ENCODE data around the gene RAPGEF4. TPM values are rescaled to one million over a fixed set of nuclear protein-coding genes. Genes with fewer than 3 reads are reported as not detected.

RAPGEF4 gene
- total and polyA plus RNA-seq, 7 donors, result 0.23 to 7.6 (median 4.2) TPM

DNA sequence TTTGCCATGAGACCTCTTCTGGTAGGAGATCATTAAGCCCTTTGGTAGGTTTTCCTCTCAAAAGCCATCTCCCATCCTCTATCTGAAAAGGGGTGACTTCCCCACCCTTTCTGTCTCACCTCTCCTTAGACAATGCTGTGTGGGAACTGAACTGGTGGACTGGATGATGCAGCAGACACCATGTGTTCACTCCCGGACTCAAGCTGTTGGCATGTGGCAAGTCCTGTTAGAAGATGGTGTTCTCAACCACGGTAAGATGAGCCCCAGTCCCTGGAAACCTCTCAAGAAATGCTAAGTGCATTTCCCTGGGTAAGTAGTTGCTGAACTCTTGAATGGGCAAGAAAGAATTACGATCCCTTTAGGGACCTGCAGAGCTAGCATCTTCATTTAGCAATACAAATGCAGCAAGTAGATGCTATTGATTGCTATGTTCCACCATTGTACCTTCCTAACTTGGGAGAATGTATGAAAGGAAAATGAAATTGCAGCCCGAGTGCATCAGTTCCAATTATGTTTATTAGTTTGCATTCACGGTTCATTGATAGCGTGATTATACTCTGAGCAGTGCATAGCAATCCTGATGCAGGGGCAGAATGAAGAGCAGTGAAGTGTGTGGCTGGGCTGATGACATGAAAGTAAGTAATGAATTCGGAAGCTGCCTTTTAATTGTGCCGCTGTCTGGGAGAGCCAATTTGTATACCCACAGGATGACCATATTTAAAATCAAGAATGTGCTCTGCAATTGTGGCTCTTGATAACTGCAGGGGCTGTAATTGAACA, 230.0 kb downstream of the RAPGEF4 start:
- H3K36me3 ChIP-seq, result no peaks in the 10 kb centered on the region
- H3K27ac ChIP-seq, result no peak overlapping the region
- no peak overlapping the region for H3K4me3 ChIP-seq
- no peaks in the 10 kb centered on the region for H3K4me1 ChIP-seq
- 90 to 93% methylated on average over 8 of the region's 8 CpGs for WGBS, 2 donors
- intact Hi-C loops (cut with DNase I), result no loop called here
- H3K9me3 ChIP-seq, result no peaks in the 10 kb centered on the region
- TF ChIP-seq, protein P1, sequence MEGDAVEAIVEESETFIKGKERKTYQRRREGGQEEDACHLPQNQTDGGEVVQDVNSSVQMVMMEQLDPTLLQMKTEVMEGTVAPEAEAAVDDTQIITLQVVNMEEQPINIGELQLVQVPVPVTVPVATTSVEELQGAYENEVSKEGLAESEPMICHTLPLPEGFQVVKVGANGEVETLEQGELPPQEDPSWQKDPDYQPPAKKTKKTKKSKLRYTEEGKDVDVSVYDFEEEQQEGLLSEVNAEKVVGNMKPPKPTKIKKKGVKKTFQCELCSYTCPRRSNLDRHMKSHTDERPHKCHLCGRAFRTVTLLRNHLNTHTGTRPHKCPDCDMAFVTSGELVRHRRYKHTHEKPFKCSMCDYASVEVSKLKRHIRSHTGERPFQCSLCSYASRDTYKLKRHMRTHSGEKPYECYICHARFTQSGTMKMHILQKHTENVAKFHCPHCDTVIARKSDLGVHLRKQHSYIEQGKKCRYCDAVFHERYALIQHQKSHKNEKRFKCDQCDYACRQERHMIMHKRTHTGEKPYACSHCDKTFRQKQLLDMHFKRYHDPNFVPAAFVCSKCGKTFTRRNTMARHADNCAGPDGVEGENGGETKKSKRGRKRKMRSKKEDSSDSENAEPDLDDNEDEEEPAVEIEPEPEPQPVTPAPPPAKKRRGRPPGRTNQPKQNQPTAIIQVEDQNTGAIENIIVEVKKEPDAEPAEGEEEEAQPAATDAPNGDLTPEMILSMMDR (IDR thresholded peaks at IDR 0.05), result no peak
- TF ChIP-seq EP300 (IDR thresholded peaks at IDR 0.05), result no peak
- TF ChIP-seq POLR2AphosphoS5 (IDR thresholded peaks at IDR 0.05), result no peak
- no peak for TF ChIP-seq POLR2A (IDR thresholded peaks at IDR 0.05)
- no peaks in the 10 kb centered on the region for H3K27me3 ChIP-seq
- no peak for DNase-seq

DNA sequence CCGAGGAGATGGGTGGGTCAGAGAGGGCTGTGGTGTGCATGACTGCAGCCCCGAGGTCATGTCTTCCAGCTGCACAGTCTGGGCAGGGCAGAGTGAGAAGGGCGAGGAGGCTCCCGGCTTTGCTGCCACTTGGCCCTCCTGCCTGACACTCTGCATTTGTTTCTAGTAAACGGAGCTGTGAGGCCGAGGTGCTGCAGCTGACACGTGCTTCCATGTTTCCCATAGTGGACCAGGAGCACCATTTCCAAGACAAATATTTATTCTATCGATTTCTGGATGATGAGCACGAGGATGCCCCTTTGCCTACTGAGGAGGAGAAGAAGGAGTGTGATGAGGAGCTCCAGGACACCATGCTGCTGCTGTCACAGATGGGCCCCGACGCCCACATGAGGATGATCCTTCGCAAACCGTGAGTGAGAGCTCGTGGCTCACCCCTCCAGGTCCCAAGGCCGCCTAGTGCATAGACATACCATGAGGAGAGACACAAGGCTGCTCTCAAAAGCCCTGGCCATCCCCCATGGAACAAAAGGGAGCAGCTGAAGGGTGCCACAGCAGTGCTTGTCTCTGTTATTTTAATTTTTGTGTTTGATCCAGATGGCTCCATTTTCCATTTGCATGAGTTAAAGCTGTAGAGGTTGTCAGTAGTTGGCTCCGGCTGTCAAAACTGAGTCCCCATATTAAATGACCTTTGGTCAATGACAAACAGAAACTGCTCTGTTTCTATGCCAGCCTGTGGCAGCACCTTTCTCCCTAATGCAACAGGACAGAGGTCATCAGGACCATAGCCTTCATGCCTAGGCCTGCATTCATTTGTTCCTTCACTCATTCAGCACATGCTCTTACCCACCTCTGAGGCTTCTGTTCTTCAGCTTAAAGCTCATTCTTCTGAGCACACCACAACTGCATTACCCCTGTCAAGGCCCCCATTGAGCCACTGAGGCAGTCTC, 231.7 kb downstream of the RAPGEF4 start:
- 71 to 86% methylated on average over 16 of the region's 16 CpGs for WGBS, 2 donors
- TF ChIP-seq, protein P1 (IDR thresholded peaks at IDR 0.05), result no peak
- TF ChIP-seq POLR2A (IDR thresholded peaks at IDR 0.05) (no peak), POLR2AphosphoS5 (IDR thresholded peaks at IDR 0.05) (no peak), EP300 (IDR thresholded peaks at IDR 0.05) (no peak)
- Histone ChIP-seq H3K4me3 (no peak overlapping the region), H3K36me3 (no peaks in the 10 kb centered on the region), H3K4me1 (no peaks in the 10 kb centered on the region), H3K9me3 (no peaks in the 10 kb centered on the region), H3K27me3 (no peaks in the 10 kb centered on the region), H3K27ac (no peak overlapping the region)
- intact Hi-C loops (cut with DNase I), result no loop called here
- DNase-seq, result no peak

DNA sequence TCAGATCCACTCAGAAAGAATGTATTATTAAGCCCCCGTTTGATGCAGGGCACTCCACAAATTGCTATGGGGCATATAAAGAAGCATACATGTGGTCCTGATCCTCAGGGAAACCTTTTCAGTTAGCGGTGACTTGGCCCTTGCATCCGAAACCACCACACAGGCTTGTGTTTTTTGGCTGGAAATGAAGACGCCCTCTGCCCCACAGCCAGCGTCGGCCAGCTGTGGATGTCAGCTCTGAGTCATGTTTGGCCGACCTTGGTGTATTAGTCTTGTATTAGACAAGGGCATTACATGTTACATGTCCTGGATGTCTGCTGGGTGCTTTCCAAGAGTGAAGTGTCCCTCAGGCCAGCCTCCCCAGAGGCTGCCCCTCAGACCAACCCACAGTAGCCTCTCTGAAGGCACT, 232.4 kb downstream of the RAPGEF4 start:
- DNase-seq, result no peak
- Histone ChIP-seq H3K27me3 (no peaks in the 10 kb centered on the region), H3K4me3 (no peak overlapping the region), H3K4me1 (no peaks in the 10 kb centered on the region), H3K27ac (no peak overlapping the region), H3K36me3 (no peaks in the 10 kb centered on the region), H3K9me3 (no peaks in the 10 kb centered on the region)
- WGBS, 2 donors, result 77 to 79% methylated on average over 7 of the region's 7 CpGs
- intact Hi-C loops (cut with DNase I), result no loop called here
- TF ChIP-seq EP300 (IDR thresholded peaks at IDR 0.05) (no peak), POLR2A (IDR thresholded peaks at IDR 0.05) (no peak), POLR2AphosphoS5 (IDR thresholded peaks at IDR 0.05) (no peak)
- TF ChIP-seq, protein P1 (IDR thresholded peaks at IDR 0.05), result no peak

DNA sequence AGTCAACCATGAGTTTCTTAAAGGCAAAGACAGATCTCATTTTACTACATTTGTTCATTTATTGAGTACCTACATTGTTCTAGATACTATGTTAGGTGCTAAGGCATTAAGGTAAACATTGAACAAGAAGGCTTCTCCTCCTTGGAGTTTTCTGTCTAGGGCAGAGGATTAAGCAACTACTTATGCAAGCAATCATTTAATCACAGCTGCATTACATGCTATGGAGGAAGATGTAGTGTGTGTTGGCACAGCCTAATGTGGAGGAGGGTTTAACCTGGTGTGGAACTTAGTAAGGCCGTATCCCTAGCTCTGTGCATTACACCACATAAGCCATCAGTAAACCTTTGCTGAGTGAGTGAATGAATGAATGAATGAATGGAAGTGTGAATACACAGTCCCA, 233.5 kb downstream of the RAPGEF4 start:
- no peak overlapping the region for H3K4me3 ChIP-seq
- no peak overlapping the region for H3K27ac ChIP-seq
- H3K27me3 ChIP-seq, result no peaks in the 10 kb centered on the region
- no peaks in the 10 kb centered on the region for H3K9me3 ChIP-seq
- H3K36me3 ChIP-seq, result no peaks in the 10 kb centered on the region
- no peaks in the 10 kb centered on the region for H3K4me1 ChIP-seq
- DNase-seq, result no peak
- WGBS, 2 donors, result 85 to 90% methylated on average over 1 of the region's 1 CpG
- intact Hi-C loops (cut with DNase I), result no loop called here
- TF ChIP-seq POLR2AphosphoS5 (IDR thresholded peaks at IDR 0.05) (no peak), EP300 (IDR thresholded peaks at IDR 0.05) (no peak), POLR2A (IDR thresholded peaks at IDR 0.05) (no peak)
- TF ChIP-seq, protein P1 (IDR thresholded peaks at IDR 0.05), result no peak

All from sigmoid colon (tissue), 7 donors.